Stimulated activated CD4-positive, alpha-beta T cell treated with anti-CD3 and anti-CD28 coated beads, TNF-alpha, amount 100 ng/mL, for 48 hours (primary cell): ENCODE data around the gene OSTC.
"Not testable (repeated sequence)": the region's sequence is repeated elsewhere in the genome, so short reads cannot be mapped to it uniquely, and the experiment has no call there.

Source experiments
- DNase-seq, 3 donors: peaks; one replicate each; pipeline ENCODE4 v3.0.0-alpha.2; 2020; ENCODE audit warnings: low read depth in 3 of 3

OSTC gene

GRCh38 chr4:108646706-108647105 lies 3.7 kb upstream of the OSTC start:
- no peak for DNase-seq

- no peak for DNase-seq
Measured at GRCh38 chr4:108649863-108650211, 562 bp upstream of the OSTC start.

GRCh38 chr4:108651014-108651791 lies 804 bp downstream of the OSTC start:
- DNase-seq = no peak

GRCh38 chr4:108662629-108663028 lies 12.2 kb downstream of the OSTC start:
- DNase-seq = no peak

GRCh38 chr4:108674356-108674977 lies 24.1 kb downstream of the OSTC start:
- DNase-seq = no peak

GRCh38 chr4:108681321-108681809 lies 31.0 kb downstream of the OSTC start:
- no peak for DNase-seq

GRCh38 chr4:108683479-108683878 lies 33.1 kb downstream of the OSTC start:
- DNase-seq = no peak

- no peak for DNase-seq
Measured at GRCh38 chr4:108685036-108685686, 34.8 kb downstream of the OSTC start.

- DNase-seq = no peak
Measured at GRCh38 chr4:108690738-108691137, 40.3 kb downstream of the OSTC start.

GRCh38 chr4:108693211-108693610 lies 42.8 kb downstream of the OSTC start:
- DNase-seq = no peak

GRCh38 chr4:108693819-108694218 lies 43.4 kb downstream of the OSTC start:
- no peak for DNase-seq

GRCh38 chr4:108694423-108694822 lies 44.0 kb downstream of the OSTC start:
- DNase-seq = no peak

- DNase-seq = no peak
Measured at GRCh38 chr4:108695062-108695461, 44.7 kb downstream of the OSTC start.

GRCh38 chr4:108696160-108696559 lies 45.8 kb downstream of the OSTC start:
- no peak for DNase-seq

GRCh38 chr4:108700081-108700757 lies 49.8 kb downstream of the OSTC start:
- DNase-seq = no peak

GRCh38 chr4:108702960-108703359 lies 52.6 kb downstream of the OSTC start:
- DNase-seq = no peak

- no peak for DNase-seq
Measured at GRCh38 chr4:108703370-108703769, 53.0 kb downstream of the OSTC start.

GRCh38 chr4:108703966-108704365 lies 53.6 kb downstream of the OSTC start:
- DNase-seq = no peak

GRCh38 chr4:108706289-108706688 lies 55.9 kb downstream of the OSTC start:
- no peak for DNase-seq

- DNase-seq = no peak
Measured at GRCh38 chr4:108709234-108709633, 58.8 kb downstream of the OSTC start.

- no peak for DNase-seq
Measured at GRCh38 chr4:108709722-108710121, 59.3 kb downstream of the OSTC start.

- not testable (repeated sequence) for DNase-seq
Measured at GRCh38 chr4:108710578-108710977, 60.2 kb downstream of the OSTC start.
